Kidney (tissue), 14 donors: ENCODE measurements around the gene TNNI3K. TPM values are rescaled to one million over a fixed set of nuclear protein-coding genes. Genes with fewer than 3 reads are reported as not detected.

Source experiments
- DNase-seq, 5 donors: peaks; one replicate each; pipeline ENCODE4 v3.0.0-alpha.2; 2013 to 2020
- FAIRE-seq: peaks from 2 replicates; lab custom pipeline; 2012; peaks lifted over from hg19 to GRCh38; lab: Jason Lieb, UNC
- H3K27ac ChIP-seq, 2 donors: one replicate each; pipeline ENCODE4 v1.7.0; 2013; ENCODE audit warnings: low read depth in 2 of 2, low read length in 2 of 2, inconsistent platforms in 1 of 2
- H3K27me3 ChIP-seq: one replicate; pipeline ENCODE4 v1.7.1; 2013; ENCODE audit warnings: low read length, inconsistent platforms; ENCODE audit not compliant: control insufficient read depth, insufficient read depth
- H3K36me3 ChIP-seq, 3 donors: one replicate each; pipeline versions ENCODE4 v1.7.0 to v1.7.1; 2013; ENCODE audit warnings: low read length in 3 of 3, control low read depth in 1 of 3, inconsistent platforms in 1 of 3; ENCODE audit not compliant: insufficient read depth in 3 of 3, control insufficient read depth in 2 of 3
- H3K4me1 ChIP-seq, 3 donors: one replicate each; pipeline versions ENCODE4 v1.7.0 to v1.7.1; 2013; ENCODE audit warnings: low read length in 3 of 3, inconsistent platforms in 1 of 3, low read depth in 1 of 3; ENCODE audit not compliant: control insufficient read depth in 2 of 3, insufficient read depth in 2 of 3
- H3K4me3 ChIP-seq, 3 donors: one replicate each; pipeline versions ENCODE4 v1.7.0 to v1.8.1; 2013; ENCODE audit warnings: low read length in 3 of 3, control low read depth in 1 of 3, inconsistent platforms in 1 of 3
- H3K9ac ChIP-seq, 3 donors: one replicate each; pipeline versions ENCODE4 v1.7.0 to v1.7.1; 2013; ENCODE audit warnings: low read length in 3 of 3, control low read depth in 1 of 3, inconsistent platforms in 1 of 3
- H3K9me3 ChIP-seq, 3 donors: one replicate each; pipeline versions ENCODE4 v1.7.0 to v1.7.1; 2013; ENCODE audit warnings: low read length in 3 of 3, control low read depth in 1 of 3, inconsistent platforms in 1 of 3; ENCODE audit not compliant: control insufficient read depth in 2 of 3, insufficient read depth in 1 of 3
- CTCF ChIP-seq: IDR thresholded peaks from 3 replicates; pipeline ENCODE4 v1.5.1; 2012; ENCODE audit warnings: mild to moderate bottlenecking, moderate library complexity, borderline replicate concordance; ENCODE audit not compliant: insufficient read depth; ENCODE audit errors: extremely low read depth
- intact Hi-C: fragments of 100-400 bp; cut with DNase I; formaldehyde crosslinking; loops from one replicate; pipeline ENCODE4 v1.11.1; 2022
- polyA plus RNA-seq: library from polyadenylated mRNA; stranded (reverse); fragments of 350-450 nt; fragmentation: Illumina TruSeq; extraction: RNeasy Lipid Tissue Mini Kit (QIAGEN cat#74804); gene quantifications from one replicate; pipeline ENCODE4 v1.2.3, GENCODE V29; 2014; ENCODE audit warnings: low read depth, low replicate concordance; ENCODE audit not compliant: insufficient read depth
- total RNA-seq: library from RNA; stranded (reverse); fragmentation: NEBNext Ultra II Directional; extraction: Animal tissue kit (Norgen Biotek cat#: 25700); gene quantifications from one replicate; pipeline ENCODE4 v1.2.1, GENCODE V29; 2021
- donor health status: control.
- donor health status: control.
- donor health status: control.
- donor health status: control.
- donor health status: control.
- donor health status: DM: yes; HTN: yes; CAD: no.
- donor health status: Normal renal cell carcinoma (clear cell type).

Gene TNNI3K
- total and polyA plus RNA-seq, 2 donors from 2014 or later: 1.4 to 2.2 TPM

GRCh38 chr1:74504933-74505512 lies 269.8 kb downstream of the TNNI3K start:
- TF ChIP-seq CTCF: no peak
- no peaks in the 10 kb centered on the region for H3K27me3 ChIP-seq
- no peak overlapping the region for H3K4me3 ChIP-seq
- H3K9me3 ChIP-seq: no peaks in the 10 kb centered on the region
- H3K36me3 ChIP-seq: no peaks in the 10 kb centered on the region
- no peak overlapping the region for H3K9ac ChIP-seq
- H3K4me1 ChIP-seq: no peaks in the 10 kb centered on the region
- intact Hi-C loops: no loop called here
- DNase-seq (peak in 1 of 5 donors; percentile 53), FAIRE-seq (no peak)
- no peak overlapping the region for H3K27ac ChIP-seq

- intact Hi-C loops: no loop called here
- Histone ChIP-seq H3K27ac (no peak overlapping the region), H3K36me3 (no peaks in the 10 kb centered on the region), H3K27me3 (no peaks in the 10 kb centered on the region), H3K4me1 (no peaks in the 10 kb centered on the region), H3K9me3 (no peaks in the 10 kb centered on the region), H3K9ac (no peak overlapping the region), H3K4me3 (no peak overlapping the region)
- FAIRE-seq: no peak
- DNase-seq: no peak
- no peak for TF ChIP-seq CTCF
These were observed 270.9 kb downstream of the TNNI3K start for GRCh38 chr1:74505928-74506710.

DNA sequence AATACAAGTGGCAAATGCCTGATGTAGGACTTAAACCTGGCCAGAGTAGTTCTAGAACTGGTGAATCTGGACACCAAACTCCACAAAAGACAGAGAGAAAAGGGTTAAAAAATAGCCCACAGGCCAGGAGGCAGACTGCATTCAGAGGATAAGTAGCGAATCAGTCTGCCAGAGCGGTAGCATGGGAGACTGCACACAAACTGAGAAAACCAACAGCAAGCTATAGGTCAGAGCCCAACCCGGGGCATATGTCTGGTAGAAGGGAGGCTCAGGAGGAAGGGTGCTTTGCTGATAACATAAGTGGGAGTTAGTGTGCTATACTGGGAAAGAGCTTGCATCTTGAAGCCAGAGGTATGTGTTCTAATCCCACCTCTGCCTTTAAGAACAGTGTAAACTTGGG lies 273.3 kb downstream of the TNNI3K start:
- no peak for FAIRE-seq

More for the DNA sequence above, 273.3 kb downstream of the TNNI3K start:
- DNase-seq: peak in 1 of 5 donors; percentile 5
- no peaks in the 10 kb centered on the region for H3K36me3 ChIP-seq
- no peaks in the 10 kb centered on the region for H3K9me3 ChIP-seq
- no peak overlapping the region for H3K4me3 ChIP-seq
- H3K27ac ChIP-seq: no peak overlapping the region
- H3K27me3 ChIP-seq: no peaks in the 10 kb centered on the region
- TF ChIP-seq CTCF: no peak
- H3K9ac ChIP-seq: no peak overlapping the region
- H3K4me1 ChIP-seq: no peaks in the 10 kb centered on the region
- intact Hi-C loops: no loop called here
